Left ventricle myocardium superior (tissue), 1 donor: ENCODE data around the gene FAM181A. TPM values are rescaled to one million over a fixed set of nuclear protein-coding genes. Genes with fewer than 3 reads are reported as not detected.

Experiments used
- ATAC-seq: fragments of 200-7000 bp; cut with Tn5 transposase; one replicate; pipeline ENCODE4 v1.9.1; 2020; ENCODE audit warnings: mild to moderate bottlenecking, moderate library complexity
- DNase-seq: peaks from one replicate; pipeline ENCODE4 v3.0.0-alpha.2; 2020
- intact Hi-C: fragments of 100-400 bp; cut with micrococcal nuclease; formaldehyde crosslinking; loops from one replicate; pipeline ENCODE4 v1.11.0; 2022
- total RNA-seq: library from RNA; stranded (reverse); fragmentation: NEBNext Ultra II Directional; extraction: Animal tissue kit (Norgen Biotek cat#: 25700); gene quantifications from one replicate; pipeline ENCODE4 v1.2.1, GENCODE V29; 2021
- donor health status: DM: no; HTN: yes; CAD: no; lungs with severe emphysema.

FAM181A gene
- total RNA-seq, 1 donor from 2014 or later = not detected

DNA sequence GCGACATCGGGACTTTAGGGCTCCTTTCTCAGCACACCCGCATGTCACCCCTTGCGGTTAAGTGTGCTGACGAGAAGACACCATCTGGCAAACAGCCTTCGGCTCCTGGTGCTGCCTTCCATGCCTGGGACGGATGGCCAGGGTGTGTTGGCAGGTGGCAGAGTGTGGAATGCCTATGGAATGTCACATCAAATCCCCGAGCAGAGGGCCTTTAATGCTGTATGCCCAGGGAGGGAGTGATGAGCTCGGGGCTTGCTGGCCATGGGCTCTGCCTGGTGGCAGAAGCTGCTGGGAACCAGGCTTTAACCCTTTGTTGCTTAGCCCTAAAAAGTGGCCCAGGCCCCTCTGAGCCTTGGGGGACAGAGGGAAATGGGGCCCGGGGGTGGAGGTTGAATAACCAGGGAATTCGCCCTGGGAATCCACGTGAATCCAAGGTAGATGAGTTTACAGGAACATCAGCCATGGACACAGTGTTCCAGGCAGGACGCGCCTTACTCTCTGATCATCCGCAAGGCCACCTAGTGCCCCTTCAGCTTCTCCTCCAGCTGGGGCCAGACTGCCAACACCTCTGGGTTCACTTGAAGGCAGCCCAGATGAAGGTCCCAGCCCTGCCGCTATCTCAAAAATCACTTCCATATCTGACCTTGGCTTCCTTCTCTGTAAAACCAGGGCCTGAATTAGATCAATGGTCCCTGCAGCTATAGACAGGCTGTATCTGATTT lies 17.4 kb downstream of the FAM181A start:
- DNase-seq (peak; percentile 69), ATAC-seq (peak; percentile 71)
- intact Hi-C loops = loop anchor here (10.0 kb wide), 1 partner anchor 60 kb away; no protein-coding TSS in a partner anchor

DNA sequence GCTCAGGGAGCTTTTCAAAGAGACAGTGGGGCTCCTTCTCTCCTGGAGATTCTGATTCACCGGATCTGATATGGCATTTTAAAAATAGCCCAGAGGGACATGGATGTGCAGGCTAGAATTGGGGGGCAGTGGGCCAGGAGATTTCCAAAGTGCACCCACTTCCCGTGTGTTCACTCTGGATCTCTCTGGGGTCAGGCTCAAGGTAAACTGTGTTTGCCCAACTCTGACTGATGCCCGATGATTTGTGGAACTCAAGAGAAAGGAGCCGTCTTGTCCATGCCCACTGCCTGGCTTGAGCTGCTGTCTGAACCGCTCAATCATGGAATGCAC lies 17.9 kb downstream of the FAM181A start:
- intact Hi-C loops = loop anchor here (10.0 kb wide), 1 partner anchor 60 kb away; no protein-coding TSS in a partner anchor
- peak; percentile 3 for ATAC-seq
- peak; percentile 2 for DNase-seq

DNA sequence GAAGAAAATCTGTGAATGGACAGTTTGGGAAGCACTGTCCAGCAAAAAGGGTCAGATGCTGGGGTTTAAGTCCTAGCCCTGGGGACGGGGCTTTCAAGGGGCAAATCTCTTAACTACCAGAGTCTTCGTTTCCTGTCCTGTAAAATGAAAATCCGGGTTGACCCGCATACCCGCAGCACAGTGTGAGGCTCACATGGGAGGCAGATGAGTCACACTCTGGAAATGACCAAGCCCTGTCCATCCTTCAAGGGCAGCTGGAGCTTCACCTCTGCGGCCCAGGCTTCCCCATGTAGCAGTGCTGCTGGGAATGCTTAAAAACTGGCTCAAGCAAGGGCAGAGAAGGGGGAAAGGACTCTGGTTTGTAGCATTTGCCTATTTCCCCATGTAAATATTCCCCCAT lies 19.0 kb downstream of the FAM181A start:
- DNase-seq (peak; percentile 2), ATAC-seq (peak; percentile 12)
- intact Hi-C loops = loop anchor here (10.0 kb wide), 1 partner anchor 59 kb away; no protein-coding TSS in a partner anchor

DNA sequence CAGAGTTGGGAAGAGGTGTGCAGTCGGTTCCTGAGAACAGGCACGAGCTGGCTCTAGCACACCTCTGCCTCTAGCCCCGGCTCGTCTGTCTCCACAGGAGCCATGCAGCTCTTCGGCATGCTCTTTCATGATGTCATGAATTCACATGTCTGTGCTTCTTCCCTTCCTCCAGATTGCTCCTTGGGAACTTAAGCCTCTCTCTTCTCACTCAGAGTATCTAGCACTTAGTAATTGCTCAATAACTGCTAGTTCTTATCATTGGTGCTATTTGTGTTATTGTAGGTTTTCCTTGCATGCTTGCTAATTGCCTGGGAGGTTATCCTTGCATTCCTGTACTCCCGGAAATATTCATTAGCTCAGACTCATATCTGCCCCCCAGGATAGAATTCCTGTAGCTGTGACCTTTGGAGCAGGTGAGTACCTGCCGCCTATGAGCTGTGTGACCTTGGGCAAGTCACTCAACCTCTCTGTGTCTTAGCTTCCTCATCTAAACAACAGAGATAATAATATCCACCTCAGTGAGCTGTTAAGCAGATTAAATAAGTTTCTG lies 19.5 kb downstream of the FAM181A start:
- DNase-seq (peak; percentile 9), ATAC-seq (no peak)
- intact Hi-C loops = loop anchor here (10.0 kb wide), 1 partner anchor 58 kb away; no protein-coding TSS in a partner anchor

DNA sequence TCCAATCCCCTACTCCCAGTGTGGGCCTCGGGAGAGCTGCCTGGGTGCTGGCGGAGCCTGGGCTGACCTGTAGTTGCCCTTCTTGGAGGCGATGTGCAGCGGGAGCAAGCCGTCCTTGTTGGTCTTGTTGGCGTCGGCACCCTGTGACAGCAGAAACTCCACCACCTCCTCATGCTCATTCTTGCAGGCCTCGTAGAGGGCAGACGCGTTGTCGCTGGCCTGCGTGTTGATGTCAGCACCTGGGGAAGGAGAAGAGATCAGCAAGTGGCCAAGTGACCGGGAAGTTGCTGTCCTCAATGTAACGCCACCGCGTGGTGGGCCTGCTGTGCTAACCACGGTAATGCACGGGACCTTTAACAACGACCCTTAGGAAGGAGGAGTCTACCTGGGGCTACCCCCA lies 20.1 kb downstream of the FAM181A start:
- DNase-seq = peak; percentile 35
- intact Hi-C loops = loop anchor here (10.0 kb wide), 1 partner anchor 58 kb away; no protein-coding TSS in a partner anchor

DNA sequence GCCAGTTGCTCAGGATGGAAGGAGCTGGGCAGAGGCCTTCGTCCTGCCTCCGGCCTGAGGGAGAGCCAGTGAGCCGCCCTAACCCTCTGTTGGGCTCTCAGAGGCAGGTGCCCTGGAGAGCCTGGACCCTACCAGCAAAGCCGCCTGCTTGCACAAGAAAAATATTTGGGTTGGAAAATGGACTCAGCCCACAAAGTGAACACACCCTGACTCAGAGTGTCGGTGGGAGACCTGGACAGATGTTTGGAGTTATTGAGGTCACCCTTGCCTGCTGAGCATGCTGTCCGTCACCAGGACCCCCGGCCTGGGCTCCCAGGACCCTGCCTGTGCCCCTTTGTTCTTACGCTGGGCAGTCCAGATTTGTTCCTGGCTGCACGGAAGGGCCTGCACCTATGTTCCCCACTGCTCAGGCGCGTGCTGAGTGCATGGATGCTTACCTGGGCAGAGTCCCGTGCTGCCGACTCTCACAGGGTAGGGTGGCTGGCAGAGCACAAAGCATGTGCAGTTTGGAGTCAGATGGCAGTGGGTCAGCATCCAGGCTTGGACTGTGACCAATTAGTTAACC lies 22.4 kb downstream of the FAM181A start:
- no peak for ATAC-seq
- intact Hi-C loops = loop anchor here (10.0 kb wide), 1 partner anchor 55 kb away; no protein-coding TSS in a partner anchor
- DNase-seq = peak; percentile 18

More for the DNA sequence above, 20.1 kb downstream of the FAM181A start:
- ATAC-seq = no peak

DNA sequence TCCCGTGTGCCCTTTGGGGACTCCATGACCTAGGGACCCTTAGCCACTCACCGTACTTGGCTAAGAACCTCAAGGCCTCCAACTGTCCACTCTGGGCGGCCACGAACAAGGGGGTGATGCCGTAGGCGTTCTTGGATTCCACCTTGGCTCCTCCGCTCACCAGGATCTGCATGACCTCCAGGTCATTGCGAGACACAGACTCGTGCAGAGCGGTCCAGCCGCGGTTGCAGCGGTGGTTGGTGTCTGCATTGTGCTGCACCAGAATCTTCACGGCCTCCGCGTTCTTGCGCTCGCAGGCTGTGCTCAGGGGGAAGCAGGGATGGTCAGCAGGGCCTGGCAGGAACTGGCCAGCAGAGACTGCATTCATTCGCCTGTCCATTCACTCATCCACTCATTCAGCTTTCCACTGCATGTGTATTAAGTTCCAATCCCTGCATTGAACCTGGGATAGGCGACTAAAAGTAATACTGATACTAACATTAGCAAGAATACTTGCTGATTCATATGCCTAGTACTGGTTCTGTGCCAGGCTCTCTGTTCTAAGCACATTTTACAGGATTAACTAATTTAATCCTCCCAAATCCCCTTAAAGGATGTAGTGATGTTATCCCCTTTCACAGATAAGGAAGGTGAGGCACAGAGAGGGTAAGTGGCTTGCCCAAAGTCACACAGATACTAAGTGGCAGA lies 23.9 kb downstream of the FAM181A start:
- DNase-seq (peak; percentile 29), ATAC-seq (no peak)
- intact Hi-C loops = no loop called here

DNA sequence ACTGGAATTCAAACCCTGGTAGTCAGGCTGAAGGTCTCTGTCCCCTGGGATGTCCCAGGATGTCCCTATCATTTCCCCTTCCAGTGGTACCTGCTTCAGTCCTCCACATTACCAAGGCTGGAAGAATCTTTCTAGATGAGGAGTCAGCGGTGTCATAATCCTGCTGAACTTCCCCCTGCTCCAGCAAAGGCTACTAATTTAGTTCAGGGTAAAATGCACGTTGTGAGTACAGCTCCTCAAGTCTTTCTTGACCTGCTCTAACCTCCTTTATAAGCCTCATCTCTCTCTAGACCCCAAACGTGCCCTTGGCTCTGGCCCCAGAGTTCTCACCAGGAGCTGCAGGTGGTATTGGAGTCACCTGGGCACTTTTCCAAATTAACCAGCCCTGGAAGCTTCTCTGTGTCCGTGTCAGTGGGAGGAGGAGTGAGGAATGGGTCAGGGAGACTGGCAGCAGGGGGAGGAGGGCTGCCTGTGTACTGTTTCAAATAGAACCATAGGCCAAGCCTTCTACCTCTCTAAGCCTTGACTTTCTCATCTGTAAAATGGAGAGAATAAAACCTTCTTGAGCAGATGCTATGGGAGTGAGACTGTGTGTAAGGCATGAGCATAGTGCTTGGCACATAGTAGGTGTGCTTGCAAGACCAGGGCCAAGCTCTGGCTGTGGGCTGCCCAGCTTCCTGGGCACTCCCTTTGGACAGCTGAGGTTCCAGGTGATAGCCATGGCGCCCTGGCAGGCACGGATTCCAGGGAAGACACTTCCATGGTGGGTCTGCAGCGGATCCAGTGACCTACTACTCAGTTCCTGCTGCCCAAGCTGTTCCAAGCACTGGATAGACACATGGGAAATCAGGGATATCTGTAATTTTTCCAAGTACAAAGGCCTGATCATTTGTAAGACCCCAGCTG lies 24.7 kb downstream of the FAM181A start:
- peak; percentile 16 for DNase-seq
- intact Hi-C loops = no loop called here
- ATAC-seq = peak; percentile 12

DNA sequence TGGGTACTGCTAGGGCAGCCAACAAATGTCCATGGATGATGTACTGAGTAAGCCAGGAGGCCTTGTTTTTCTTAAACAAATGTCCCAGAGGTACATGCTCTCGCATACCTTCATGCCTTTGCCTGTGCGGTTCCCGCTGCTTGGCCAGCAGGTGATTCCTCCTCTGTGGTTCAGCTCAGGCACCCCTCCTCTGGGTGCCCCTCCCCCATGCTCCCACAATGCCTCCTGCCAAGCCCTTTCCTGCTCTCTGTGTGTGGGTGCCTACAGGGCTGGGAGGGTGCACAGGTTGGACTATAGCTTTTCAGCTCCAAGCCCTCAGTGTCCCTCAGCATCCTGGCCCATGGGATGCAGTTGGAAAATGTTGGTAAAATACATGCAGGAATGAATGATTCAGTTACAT lies 25.7 kb downstream of the FAM181A start:
- ATAC-seq = no peak

DNA sequence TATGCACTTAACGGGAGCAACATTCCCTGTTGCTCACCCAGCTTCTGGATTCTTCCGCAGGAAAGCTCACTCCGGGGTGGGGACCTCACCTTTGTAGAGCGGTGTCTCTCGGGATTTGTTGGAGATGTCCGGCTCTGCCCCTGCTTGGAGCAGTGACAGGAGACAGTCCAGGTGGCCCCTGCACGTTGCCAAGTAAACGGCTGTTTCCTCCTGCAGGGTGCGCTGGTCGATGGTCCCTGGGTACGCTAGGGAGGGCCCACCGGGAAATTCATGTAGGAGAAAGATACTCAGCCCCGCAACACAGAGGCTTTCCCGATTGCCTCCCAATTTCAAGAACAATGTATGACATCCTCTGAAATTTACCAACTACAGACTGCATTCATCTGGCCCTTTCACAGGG lies 26.1 kb downstream of the FAM181A start:
- intact Hi-C loops = no loop called here
- ATAC-seq (no peak), DNase-seq (peak; percentile 44)

More for the DNA sequence above, 25.7 kb downstream of the FAM181A start:
- intact Hi-C loops = no loop called here
- DNase-seq = peak; percentile 15

DNA sequence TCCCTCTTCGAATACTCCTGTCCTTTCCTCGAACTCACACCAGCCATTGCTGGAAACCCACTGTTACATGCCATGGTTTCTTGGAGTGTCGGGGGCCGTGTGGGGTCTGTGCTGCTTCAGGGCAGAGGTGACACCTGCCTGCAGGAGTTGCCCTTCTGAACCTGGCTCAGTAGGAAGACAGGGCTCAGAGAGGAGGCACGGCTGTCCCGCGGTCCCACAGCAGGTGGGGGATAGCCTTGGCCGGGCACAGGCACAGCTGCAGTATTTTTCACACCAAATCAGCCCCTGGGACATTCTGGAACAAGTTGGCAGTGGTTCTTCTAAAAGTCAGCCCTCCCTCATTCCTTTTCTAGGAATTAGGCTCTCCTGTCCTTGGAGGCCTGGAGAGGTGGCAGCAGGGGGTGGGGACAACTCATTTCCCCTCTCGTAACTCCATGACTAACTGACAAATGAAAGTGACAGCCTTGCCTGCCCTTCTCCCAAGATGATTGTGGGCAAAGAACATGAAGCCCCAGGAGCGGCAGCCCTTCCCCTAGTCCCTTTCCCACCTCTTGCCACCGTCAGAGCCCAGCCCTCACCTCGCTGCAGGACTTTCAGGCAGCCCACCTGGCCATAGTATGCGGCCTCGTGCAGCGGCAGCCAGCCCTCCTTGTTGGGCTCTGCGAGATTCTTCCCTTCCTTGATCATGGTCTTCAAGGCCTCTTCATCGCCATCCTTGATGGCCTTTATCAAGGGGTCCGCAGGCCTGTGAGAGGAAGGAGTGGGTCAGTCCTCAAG lies 26.8 kb downstream of the FAM181A start:
- DNase-seq (peak; percentile 4), ATAC-seq (no peak)
- intact Hi-C loops = no loop called here

DNA sequence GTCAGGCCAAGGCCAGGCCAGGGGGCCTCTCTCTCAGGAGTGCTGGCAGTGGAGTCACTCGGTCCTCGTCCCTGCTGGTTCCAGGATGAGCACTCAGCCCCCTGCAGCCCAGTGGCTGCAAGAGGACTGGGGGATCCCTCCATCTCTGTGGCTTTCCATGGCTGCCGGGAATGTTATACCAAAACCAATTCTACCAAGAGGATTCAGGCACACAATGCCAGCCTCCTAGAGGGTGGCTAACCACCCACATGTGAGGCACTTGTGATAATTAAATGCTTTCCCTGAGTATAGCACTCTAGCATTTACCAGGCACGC lies 27.3 kb downstream of the FAM181A start:
- DNase-seq = peak; percentile 23
- no peak for ATAC-seq
- intact Hi-C loops = no loop called here

DNA sequence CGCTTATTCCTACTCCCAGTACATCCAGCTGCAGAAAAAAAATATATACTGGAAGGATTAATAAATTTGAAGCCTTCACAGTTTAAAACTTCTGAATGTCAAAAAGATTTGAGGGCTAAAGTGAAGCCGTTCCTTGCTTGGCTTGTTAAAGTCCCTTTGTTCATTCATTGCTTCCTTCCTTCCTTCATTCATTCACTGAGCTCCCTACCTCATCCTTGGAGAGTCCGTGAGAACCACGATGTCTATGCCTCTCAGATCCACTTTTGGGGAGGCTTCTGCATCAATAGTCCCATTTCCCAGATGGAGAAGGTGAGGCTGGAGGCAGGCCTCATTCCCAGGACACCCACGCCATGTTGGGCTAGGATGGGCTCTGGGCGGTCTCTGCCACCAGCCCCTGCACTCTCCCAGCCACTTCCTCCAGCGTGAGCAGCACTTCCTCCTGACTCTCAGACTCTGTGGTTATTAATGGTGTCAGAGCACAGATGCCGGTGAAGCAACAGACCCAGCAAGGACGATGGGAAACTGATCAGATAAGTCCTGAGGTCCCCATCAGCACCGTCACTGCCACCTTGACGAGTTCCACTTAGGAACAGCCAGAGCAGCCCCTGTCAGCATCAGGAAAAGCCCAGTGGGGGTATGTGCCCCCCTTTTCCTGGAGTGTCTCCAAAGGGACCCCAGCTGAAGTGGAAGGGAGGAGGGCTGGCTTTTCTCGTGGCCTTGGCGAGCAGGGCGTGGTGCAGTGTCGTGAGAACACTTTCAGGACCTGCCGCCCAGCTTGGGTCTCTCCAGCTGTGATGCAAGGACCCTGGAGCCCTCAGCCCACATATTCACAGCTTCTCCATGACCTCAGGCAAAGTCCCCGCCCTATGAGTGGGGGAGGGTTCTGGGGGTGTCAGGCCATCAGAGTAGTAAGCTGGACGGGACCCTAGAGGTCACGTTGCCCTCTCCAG lies 28.0 kb downstream of the FAM181A start:
- ATAC-seq (peak; percentile 1), DNase-seq (peak; percentile 32)
- intact Hi-C loops = no loop called here

DNA sequence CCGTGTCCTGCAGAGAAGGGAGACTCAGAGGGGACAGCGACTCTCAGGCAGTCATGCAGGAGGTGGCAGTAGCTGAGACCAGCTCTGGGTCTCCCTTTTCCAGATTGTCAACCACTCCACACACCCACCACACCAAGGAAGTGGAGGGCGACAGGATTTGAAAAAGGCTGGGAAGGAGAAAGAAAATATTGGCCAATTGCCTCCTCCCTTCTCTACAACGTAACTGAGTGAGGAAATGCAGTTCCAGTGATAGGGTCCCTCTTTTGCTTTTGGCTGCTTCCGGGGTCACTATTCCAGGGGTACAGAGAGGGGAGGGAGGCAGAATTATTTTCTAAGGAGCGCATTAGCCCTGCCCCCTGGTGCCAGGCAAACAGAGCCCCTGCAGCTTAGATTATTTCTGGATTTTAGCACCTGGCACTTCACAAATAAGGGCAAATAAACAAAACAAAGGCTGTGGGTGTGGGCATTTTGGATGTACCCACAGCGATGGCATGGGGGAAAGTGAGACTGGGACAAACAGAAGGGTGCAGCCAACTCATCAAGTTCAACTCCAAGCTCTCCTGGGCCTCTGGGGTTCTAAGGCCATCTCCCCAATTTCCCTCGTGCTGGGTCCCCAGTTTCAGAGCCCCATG lies 28.8 kb downstream of the FAM181A start:
- intact Hi-C loops = no loop called here
- ATAC-seq (no peak), DNase-seq (no peak)

DNA sequence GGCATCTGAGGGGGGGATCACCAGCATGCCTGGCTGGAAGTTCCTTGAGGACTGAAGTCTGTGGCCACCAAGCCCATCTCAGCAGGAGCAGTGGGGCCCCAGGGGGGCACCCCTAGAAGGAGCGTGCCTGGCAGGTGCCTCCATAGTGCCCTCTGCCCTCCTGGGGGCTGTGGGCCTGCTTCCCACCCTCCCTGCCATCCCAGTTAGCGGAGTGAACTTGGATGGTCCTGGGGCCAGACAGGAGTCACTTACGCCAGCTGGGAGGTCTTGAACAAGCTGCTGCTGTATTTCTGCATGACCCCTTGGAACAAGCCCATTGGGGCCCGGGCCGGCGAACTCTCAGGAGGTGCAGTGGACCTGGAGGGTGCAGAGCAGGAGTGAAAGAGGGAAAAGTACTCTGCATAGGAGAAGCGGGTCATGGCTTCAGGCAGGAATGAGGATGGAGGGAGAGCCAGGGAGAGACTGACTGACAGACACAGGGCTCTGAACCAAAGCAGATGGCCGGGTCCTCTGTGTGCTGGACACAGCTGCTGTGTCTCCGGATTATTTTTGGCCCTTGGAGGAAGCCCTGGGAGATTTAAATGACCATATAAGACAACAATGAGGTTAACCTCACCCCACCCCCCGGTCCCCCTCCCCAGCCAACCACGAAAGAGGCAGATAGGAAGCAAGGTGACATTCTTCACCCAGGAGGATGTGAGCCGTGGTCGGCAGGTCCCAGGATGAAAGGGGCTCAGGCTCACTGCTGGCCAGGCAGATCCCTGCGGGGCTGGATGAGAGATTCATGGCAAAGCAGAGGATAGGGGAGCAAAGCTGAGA lies 29.6 kb downstream of the FAM181A start:
- ATAC-seq (peak; percentile 82), DNase-seq (peak; percentile 66)
- intact Hi-C loops = no loop called here

DNA sequence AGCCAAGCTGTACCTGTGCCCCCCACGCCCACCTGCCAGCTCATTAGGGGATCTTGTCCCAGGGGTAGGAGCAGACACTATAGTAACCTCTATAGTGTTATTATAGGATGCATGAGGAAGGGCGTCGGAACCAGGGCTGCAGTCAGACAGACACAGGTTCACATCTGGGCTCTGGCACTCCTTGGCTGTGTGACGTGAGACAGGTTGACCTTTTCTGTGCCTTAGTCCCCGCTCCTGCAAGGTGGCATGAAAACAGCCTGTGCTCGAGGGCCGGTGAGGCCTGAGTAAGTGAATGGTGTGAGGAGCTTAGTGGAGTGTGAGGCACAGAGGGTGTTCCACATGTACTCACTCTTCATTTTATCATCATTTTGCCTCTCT lies 30.2 kb downstream of the FAM181A start:
- DNase-seq (peak; percentile 33), ATAC-seq (peak; percentile 15)
- intact Hi-C loops = no loop called here
